ENCODE results near the gene TACC2. TPM values are rescaled to one million over a fixed set of nuclear protein-coding genes. Genes with fewer than 3 reads are reported as not detected.

TACC2 gene
- total and polyA plus RNA-seq, 2 experiments from 2014 or later, result 30.8 to 35.9 TPM

GRCh38 chr10:122232769-122233168 lies 243.8 kb downstream of the TACC2 start:
- Mint-ChIP-seq H3K4me1 (no peaks in the 10 kb centered on the region), H3K27me3 (ENCODE audit: insufficient read depth, low read depth, poor library complexity) (peaks cover 2% of the 10 kb centered on the region), H3K4me3 (no peak overlapping the region), H3K27ac (no peak overlapping the region), H3K9me3 (no peaks in the 10 kb centered on the region), H3K36me3 (ENCODE audit: low read depth) (peaks cover 46% of the 10 kb centered on the region)
- no peak overlapping the region for H3K4me3 ChIP-seq
- DNase-seq (ENCODE audit: low spot score) (no peak), ATAC-seq (no peak)
- H3K4me2 ChIP-seq, result no peak overlapping the region
- no peaks in the 10 kb centered on the region for H4K20me1 ChIP-seq (replicated peaks; ENCODE audit: insufficient read depth)
- peaks cover 20% of the 10 kb centered on the region; the same call in 1 of the 2 replicates for H3K36me3 ChIP-seq (ENCODE audit: insufficient read depth)
- no peaks in the 10 kb centered on the region for H3K27me3 ChIP-seq (ENCODE audit: insufficient read depth)
- H3K9me2 ChIP-seq (ENCODE audit: insufficient read depth), result no peaks in the 10 kb centered on the region
- H3K4me1 ChIP-seq (ENCODE audit: insufficient read depth), result no peaks in the 10 kb centered on the region
- H3K79me2 ChIP-seq (replicated peaks; ENCODE audit: insufficient read depth), result no peaks in the 10 kb centered on the region
- no peak overlapping the region for H2AFZ ChIP-seq
- H3K27ac ChIP-seq (ENCODE audit: low read depth), result no peak overlapping the region
- H3F3A ChIP-seq (replicated peaks; ENCODE audit: low read depth), result no peaks in the 10 kb centered on the region
- TF ChIP-seq ZNF331 (CRISPR knock-in tag; IDR thresholded peaks at IDR 0.05; ENCODE audit: low read depth) (no peak), CTCF (conservative IDR thresholded peaks at IDR 0.05; ENCODE audit: low read depth in 2 of 2) (no peak), EZH2 (IDR thresholded peaks at IDR 0.05; ENCODE audit: low read depth, unreplicated experiment) (no peak), ZNF462 (CRISPR knock-in tag; IDR thresholded peaks at IDR 0.05) (no peak), REST (IDR thresholded peaks at IDR 0.05; ENCODE audit: unreplicated experiment) (no peak)
